Fibroblast of lung (primary cell): ENCODE results near the gene TOLLIP. TPM values are rescaled to one million over a fixed set of nuclear protein-coding genes. Genes with fewer than 3 reads are reported as not detected.

Experiments used
- DNase-seq, 2 donors: peaks; one replicate each; pipeline versions ENCODE4 v3.0.0 to v3.0.0-alpha.2; 2010; ENCODE audit warnings: low read depth in 2 of 2
- H2AFZ ChIP-seq: 2 replicates; pipeline ENCODE4 v1.5.1; 2012; ENCODE audit warnings: low read length, control low read depth, inconsistent platforms
- H3K27ac ChIP-seq: 2 replicates; pipeline ENCODE4 v1.5.1; 2011; ENCODE audit warnings: low read length, control low read depth; ENCODE audit not compliant: insufficient read depth
- H3K27me3 ChIP-seq: 2 replicates; pipeline ENCODE4 v1.5.1; 2011; ENCODE audit warnings: mild to moderate bottlenecking, low read length; ENCODE audit not compliant: control insufficient read depth, insufficient read depth
- H3K36me3 ChIP-seq: 2 replicates; pipeline ENCODE4 v1.5.1; 2011; ENCODE audit warnings: low read length; ENCODE audit not compliant: control insufficient read depth, insufficient read depth
- H3K4me1 ChIP-seq: 2 replicates; pipeline ENCODE4 v1.5.1; 2011; ENCODE audit warnings: low read length; ENCODE audit not compliant: control insufficient read depth, insufficient read depth; ENCODE audit errors: extremely low read depth
- H3K4me2 ChIP-seq: 2 replicates; pipeline ENCODE4 v1.5.1; 2011; ENCODE audit warnings: low read length, control low read depth; ENCODE audit not compliant: insufficient read depth; ENCODE audit errors: extremely low read depth
- H3K4me3 ChIP-seq, 4 experiments: fragments of 200-600 bp in 1 of 4; sonication (generic) in 1 of 4; replicated peaks in 1 of 4; 2 replicates each; pipeline ENCODE4 v1.5.1; 2011 to 2016; ENCODE audit warnings: low read length in 4 of 4, low read depth in 3 of 4, mild to moderate bottlenecking in 3 of 4, control low read depth in 2 of 4, inconsistent platforms in 1 of 4, mixed read lengths in 1 of 4; ENCODE audit not compliant: insufficient read depth in 1 of 4; ENCODE audit errors: control extremely low read depth in 1 of 4
- H3K79me2 ChIP-seq: 2 replicates; pipeline ENCODE4 v1.5.1; 2012; ENCODE audit warnings: mild to moderate bottlenecking, low read length, inconsistent platforms; ENCODE audit not compliant: control insufficient read depth, insufficient read depth
- H3K9ac ChIP-seq: 2 replicates; pipeline ENCODE4 v1.5.1; 2011; ENCODE audit warnings: mild to moderate bottlenecking, low read length, control low read depth; ENCODE audit not compliant: insufficient read depth
- H3K9me3 ChIP-seq: 2 replicates; pipeline ENCODE4 v1.5.1; 2012; ENCODE audit warnings: low read depth, low read length; ENCODE audit not compliant: control insufficient read depth, insufficient read depth
- H4K20me1 ChIP-seq: 2 replicates; pipeline ENCODE4 v1.5.1; 2011; ENCODE audit warnings: low read length; ENCODE audit not compliant: control insufficient read depth, insufficient read depth; ENCODE audit errors: extremely low read depth
- EZH2 ChIP-seq: IDR thresholded peaks from 2 replicates; pipeline ENCODE4 v1.5.1; 2012; ENCODE audit warnings: low read length, control low read depth, mild to moderate bottlenecking; ENCODE audit errors: missing control alignments
- polyA plus RNA-seq, 2 donors: library from polyadenylated mRNA; depleted of rRNA in 1 of 2; stranded (reverse) in 1 of 2; unstranded in 1 of 2; fragments of >200 nt; gene quantifications; 2 replicates each; pipeline ENCODE4 v1.2.1, GENCODE V29; 2011 to 2012; ENCODE audit warnings: missing spikeins in 1 of 2
- total RNA-seq: library from RNA; depleted of rRNA; stranded (reverse); fragments of >200 nt; gene quantifications from 2 replicates; pipeline ENCODE4 v1.2.1, GENCODE V29; 2014
- TF ChIP-seq, protein P1 (sequence below), 2 donors: IDR thresholded peaks in 1 of 2; conservative IDR thresholded peaks in 1 of 2; 1 replicate in 1 of 2; 2 replicates in 1 of 2; pipeline ENCODE4 v1.5.1; 2011 to 2012; ENCODE audit warnings: low read length in 2 of 2, control low read depth in 1 of 2, inconsistent platforms in 1 of 2, low read depth in 1 of 2, mild to moderate bottlenecking in 1 of 2

Gene TOLLIP
- total and polyA plus RNA-seq, 2 donors (not counting 1 experiment from before 2014, with no cell fraction given), result 28.4 to 34.6 TPM

DNA sequence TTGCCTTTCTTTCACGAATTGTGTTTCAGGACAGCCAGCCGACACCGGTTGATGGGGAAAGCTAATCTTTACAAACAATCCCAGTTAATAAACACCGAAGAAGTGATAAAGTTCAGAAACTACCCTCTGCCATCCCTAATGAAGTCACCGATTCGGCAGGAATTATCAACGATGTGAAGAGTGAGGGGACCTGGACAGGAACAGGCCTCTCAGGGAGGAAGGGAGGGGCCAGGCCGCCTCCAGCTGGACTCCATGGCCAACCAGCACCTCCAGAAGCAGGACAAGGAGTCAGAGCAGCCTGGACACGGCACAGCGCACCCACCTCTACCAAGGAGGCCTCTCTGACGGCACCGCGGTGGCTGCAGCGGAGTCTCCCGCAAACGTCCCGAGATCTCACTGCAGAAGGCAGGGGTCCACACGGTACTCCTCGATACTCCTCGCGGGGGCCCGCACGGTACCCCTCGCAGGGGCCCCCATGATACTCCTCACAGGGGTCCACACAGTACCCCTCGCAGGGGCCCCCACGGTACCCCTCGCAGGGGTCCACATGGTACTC lies 3.9 kb downstream of the TOLLIP start:
- Histone ChIP-seq H3K4me2 (no peak overlapping the region), H3K9me3 (no peaks in the 10 kb centered on the region), H3K4me1 (peaks cover 6% of the 10 kb centered on the region), H3K4me3 (no peak overlapping the region), H4K20me1 (peaks cover 1% of the 10 kb centered on the region), H3K9ac (no peak overlapping the region), H3K27me3 (no peaks in the 10 kb centered on the region), H2AFZ (no peak overlapping the region), H3K27ac (no peak overlapping the region), H3K79me2 (peaks cover 63% of the 10 kb centered on the region), H3K36me3 (peaks cover 2% of the 10 kb centered on the region)
- TF ChIP-seq EZH2, result no peak
- TF ChIP-seq, protein P1, sequence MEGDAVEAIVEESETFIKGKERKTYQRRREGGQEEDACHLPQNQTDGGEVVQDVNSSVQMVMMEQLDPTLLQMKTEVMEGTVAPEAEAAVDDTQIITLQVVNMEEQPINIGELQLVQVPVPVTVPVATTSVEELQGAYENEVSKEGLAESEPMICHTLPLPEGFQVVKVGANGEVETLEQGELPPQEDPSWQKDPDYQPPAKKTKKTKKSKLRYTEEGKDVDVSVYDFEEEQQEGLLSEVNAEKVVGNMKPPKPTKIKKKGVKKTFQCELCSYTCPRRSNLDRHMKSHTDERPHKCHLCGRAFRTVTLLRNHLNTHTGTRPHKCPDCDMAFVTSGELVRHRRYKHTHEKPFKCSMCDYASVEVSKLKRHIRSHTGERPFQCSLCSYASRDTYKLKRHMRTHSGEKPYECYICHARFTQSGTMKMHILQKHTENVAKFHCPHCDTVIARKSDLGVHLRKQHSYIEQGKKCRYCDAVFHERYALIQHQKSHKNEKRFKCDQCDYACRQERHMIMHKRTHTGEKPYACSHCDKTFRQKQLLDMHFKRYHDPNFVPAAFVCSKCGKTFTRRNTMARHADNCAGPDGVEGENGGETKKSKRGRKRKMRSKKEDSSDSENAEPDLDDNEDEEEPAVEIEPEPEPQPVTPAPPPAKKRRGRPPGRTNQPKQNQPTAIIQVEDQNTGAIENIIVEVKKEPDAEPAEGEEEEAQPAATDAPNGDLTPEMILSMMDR (conservative IDR thresholded peaks at IDR 0.05 in 1 of 2, IDR thresholded peaks at IDR 0.05 in 1 of 2; ENCODE audit: low read depth in 1 of 2, low read length in 2 of 2), result no peak
- no peak for DNase-seq

DNA sequence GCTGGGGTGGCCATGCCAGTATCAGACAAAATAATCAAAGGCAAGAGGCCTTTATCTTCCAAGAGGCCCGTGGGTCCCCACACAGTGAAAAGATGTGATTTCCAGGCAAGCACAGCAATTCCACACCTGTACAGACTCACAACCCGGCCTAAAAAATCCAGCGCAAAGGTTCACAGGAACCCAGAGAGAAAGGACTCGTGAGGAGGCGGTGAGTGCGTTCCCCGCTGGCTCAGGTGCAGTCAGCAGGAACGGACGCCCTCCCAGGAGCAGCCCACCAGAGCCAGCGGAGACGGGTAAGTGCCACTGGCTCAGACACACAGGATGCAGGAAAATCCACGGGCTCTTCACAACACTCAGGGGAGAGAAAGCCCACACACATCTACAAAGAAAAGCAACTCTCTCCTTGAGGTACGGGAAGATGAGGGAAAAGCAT lies 4.4 kb downstream of the TOLLIP start:
- Histone ChIP-seq H3K9me3 (no peaks in the 10 kb centered on the region), H4K20me1 (peaks cover 1% of the 10 kb centered on the region), H2AFZ (no peak overlapping the region), H3K9ac (no peak overlapping the region), H3K79me2 (peaks cover 65% of the 10 kb centered on the region), H3K36me3 (peaks cover 2% of the 10 kb centered on the region), H3K4me1 (peaks cover 6% of the 10 kb centered on the region), H3K4me2 (no peak overlapping the region), H3K27me3 (no peaks in the 10 kb centered on the region), H3K27ac (no peak overlapping the region), H3K4me3 (no peak overlapping the region)
- no peak for DNase-seq
- TF ChIP-seq, protein P1 (conservative IDR thresholded peaks at IDR 0.05 in 1 of 2, IDR thresholded peaks at IDR 0.05 in 1 of 2; ENCODE audit: low read depth in 1 of 2, low read length in 2 of 2), result no peak
- no peak for TF ChIP-seq EZH2

DNA sequence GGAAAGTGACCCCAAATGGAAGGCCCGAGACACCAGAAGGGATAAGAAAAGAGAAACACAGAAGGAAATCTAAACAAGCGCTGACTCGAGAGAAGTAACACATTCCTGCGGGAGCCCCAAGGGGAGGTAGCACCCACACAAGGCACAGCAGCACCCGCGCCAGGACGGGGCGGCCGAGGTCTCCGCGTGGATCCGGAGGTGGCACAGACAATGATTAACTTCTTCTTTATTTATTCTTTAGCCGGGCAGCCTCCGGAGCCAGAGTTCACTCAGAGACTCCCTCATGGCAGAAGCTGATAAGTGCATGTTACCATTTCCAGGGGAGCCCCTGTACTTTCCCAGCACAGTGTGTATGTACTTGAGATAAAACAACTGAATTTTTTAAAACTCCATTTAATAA lies 5.1 kb downstream of the TOLLIP start:
- Histone ChIP-seq H3K9me3 (no peaks in the 10 kb centered on the region), H3K4me2 (peak overlapping the region; percentile 25), H3K9ac (no peak overlapping the region), H2AFZ (no peak overlapping the region), H3K27ac (peak overlapping the region; percentile 10), H3K27me3 (no peaks in the 10 kb centered on the region), H3K4me3 (peak overlapping the region in 1 of 4 experiments; percentile 4), H4K20me1 (peaks cover 1% of the 10 kb centered on the region), H3K4me1 (peaks cover 6% of the 10 kb centered on the region), H3K36me3 (peaks cover 2% of the 10 kb centered on the region), H3K79me2 (peaks cover 66% of the 10 kb centered on the region)
- peak in 1 of 2 donors; percentile 10 for DNase-seq
- no peak for TF ChIP-seq EZH2
- TF ChIP-seq, protein P1 (conservative IDR thresholded peaks at IDR 0.05 in 1 of 2, IDR thresholded peaks at IDR 0.05 in 1 of 2; ENCODE audit: low read depth in 1 of 2, low read length in 2 of 2), result no peak
